Endothelial cell (in vitro differentiated cells): Measurements from ENCODE around the gene RNF141. TPM values are rescaled to one million over a fixed set of nuclear protein-coding genes. Genes with fewer than 3 reads are reported as not detected.

Experiments
- DNase-seq: peaks from one replicate; pipeline ENCODE4 v3.0.0; 2021; ENCODE audit warnings: low spot score
- H3K27ac Mint-ChIP-seq: one replicate; pipeline ENCODE4 v1.8.0; 2021; ENCODE audit warnings: mixed read lengths, inconsistent platforms; ENCODE audit not compliant: unreplicated experiment
- H3K27me3 Mint-ChIP-seq: one replicate; pipeline ENCODE4 v1.8.0; 2021; ENCODE audit warnings: mild to moderate bottlenecking, moderate library complexity, mixed read lengths, inconsistent platforms; ENCODE audit not compliant: unreplicated experiment
- H3K36me3 Mint-ChIP-seq: one replicate; pipeline ENCODE4 v1.8.0; 2021; ENCODE audit warnings: mild to moderate bottlenecking, low read depth, mixed read lengths, inconsistent platforms; ENCODE audit not compliant: unreplicated experiment
- H3K4me1 Mint-ChIP-seq: one replicate; pipeline ENCODE4 v1.8.0; 2021; ENCODE audit warnings: mild to moderate bottlenecking, mixed read lengths, inconsistent platforms; ENCODE audit not compliant: unreplicated experiment
- H3K4me3 Mint-ChIP-seq: one replicate; pipeline ENCODE4 v1.8.0; 2021; ENCODE audit warnings: mild to moderate bottlenecking, mixed read lengths, inconsistent platforms; ENCODE audit not compliant: unreplicated experiment
- H3K9me3 Mint-ChIP-seq: one replicate; pipeline ENCODE4 v1.8.0; 2021; ENCODE audit warnings: mixed read lengths, inconsistent platforms; ENCODE audit not compliant: unreplicated experiment
- CTCF ChIP-seq: fragments of 200-600 bp; sonication (generic); IDR thresholded peaks from one replicate; pipeline ENCODE4 v1.5.0; 2021; ENCODE audit warnings: antibody characterized with exemption; ENCODE audit not compliant: unreplicated experiment
- total RNA-seq: library from RNA; stranded (reverse); fragmentation: NEBNext Ultra II Directional; extraction: Animal tissue kit (Norgen Biotek cat#: 25700); gene quantifications from one replicate; pipeline ENCODE4 v1.2.1, GENCODE V29; 2021; ENCODE audit not compliant: unreplicated experiment

Gene RNF141
- total RNA-seq, 1 donor from 2014 or later: 32.8 TPM

GRCh38 chr11:10515418-10515817, 25.6 kb downstream of the RNF141 start:
- H3K4me3 Mint-ChIP-seq: no peak overlapping the region
- no peaks in the 10 kb centered on the region for H3K36me3 Mint-ChIP-seq
- no peaks in the 10 kb centered on the region for H3K27me3 Mint-ChIP-seq
- peaks cover 3% of the 10 kb centered on the region for H3K4me1 Mint-ChIP-seq
- no peak for DNase-seq
- no peaks in the 10 kb centered on the region for H3K9me3 Mint-ChIP-seq
- no peak overlapping the region for H3K27ac Mint-ChIP-seq
- no peak for TF ChIP-seq CTCF

DNA sequence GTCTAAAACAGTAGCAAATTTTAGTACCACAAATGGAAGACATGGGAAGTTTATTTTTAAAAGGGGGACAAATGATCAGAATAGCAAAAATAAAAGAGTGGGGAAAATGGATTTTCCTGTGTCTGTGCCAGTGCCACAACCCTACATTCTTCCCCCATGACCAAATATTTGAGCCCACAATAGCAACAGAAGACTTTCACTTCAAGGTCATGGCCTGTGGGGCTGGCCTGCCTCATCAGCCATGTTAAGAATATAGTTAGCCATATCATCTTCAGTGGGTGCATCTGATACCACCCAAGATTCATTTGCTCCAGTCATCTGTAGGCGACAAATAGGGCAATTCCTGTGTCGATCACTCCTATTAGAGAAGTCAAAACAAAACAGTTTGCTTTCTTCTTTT, 26.3 kb downstream of the RNF141 start:
- H3K27ac Mint-ChIP-seq: no peak overlapping the region
- TF ChIP-seq CTCF: no peak
- H3K4me3 Mint-ChIP-seq: no peak overlapping the region
- H3K9me3 Mint-ChIP-seq: no peaks in the 10 kb centered on the region
- peaks cover 3% of the 10 kb centered on the region for H3K4me1 Mint-ChIP-seq
- H3K36me3 Mint-ChIP-seq: no peaks in the 10 kb centered on the region
- H3K27me3 Mint-ChIP-seq: no peaks in the 10 kb centered on the region
- no peak for DNase-seq

GRCh38 chr11:10514202-10514601, 26.8 kb downstream of the RNF141 start:
- Mint-ChIP-seq H3K9me3 (no peaks in the 10 kb centered on the region), H3K4me1 (peaks cover 3% of the 10 kb centered on the region), H3K27ac (no peak overlapping the region)

GRCh38 chr11:10511181-10511621, 29.8 kb downstream of the RNF141 start:
- Mint-ChIP-seq H3K36me3 (no peaks in the 10 kb centered on the region), H3K4me1 (peaks cover 3% of the 10 kb centered on the region), H3K27ac (no peak overlapping the region), H3K9me3 (no peaks in the 10 kb centered on the region), H3K4me3 (no peak overlapping the region), H3K27me3 (no peaks in the 10 kb centered on the region)
- DNase-seq: no peak
- no peak for TF ChIP-seq CTCF

More at GRCh38 chr11:10514202-10514601, 26.8 kb downstream of the RNF141 start:
- Mint-ChIP-seq H3K4me3 (no peak overlapping the region), H3K36me3 (no peaks in the 10 kb centered on the region), H3K27me3 (no peaks in the 10 kb centered on the region)
- DNase-seq: no peak
- TF ChIP-seq CTCF: peak; percentile 57

DNA sequence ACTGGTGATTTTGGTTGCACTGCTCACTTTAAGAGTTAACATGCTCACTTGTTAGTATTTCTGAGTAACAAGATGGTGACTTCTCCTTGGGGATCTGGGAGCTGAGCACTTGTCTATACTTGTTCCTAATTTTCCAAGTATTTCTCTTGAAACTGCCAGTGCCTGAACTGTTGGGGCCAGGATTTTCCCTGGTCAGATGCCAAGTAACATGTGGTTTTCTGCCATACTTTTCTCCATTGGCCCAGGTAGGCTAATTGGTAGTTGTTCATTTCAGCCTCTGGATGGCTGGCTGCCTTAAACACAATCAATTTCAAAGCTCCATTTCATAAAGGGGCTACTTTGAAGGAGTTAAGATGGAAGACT, 35.0 kb downstream of the RNF141 start:
- Mint-ChIP-seq H3K27me3 (peaks cover 2% of the 10 kb centered on the region), H3K9me3 (no peaks in the 10 kb centered on the region), H3K36me3 (peaks cover 7% of the 10 kb centered on the region), H3K4me1 (peaks cover 3% of the 10 kb centered on the region), H3K4me3 (no peak overlapping the region), H3K27ac (no peak overlapping the region)
- no peak for TF ChIP-seq CTCF
- DNase-seq: no peak
